GM23248 (cell line): ENCODE data around the gene CNTROB. TPM values are rescaled to one million over a fixed set of nuclear protein-coding genes. Genes with fewer than 3 reads are reported as not detected.

Experiments
- DNase-seq: peaks from one replicate; pipeline ENCODE4 v3.0.0-alpha.2; 2015
- H2AFZ ChIP-seq: fragments of 200-600 bp; sonication (generic); 2 replicates; pipeline ENCODE4 v1.6.1; 2016; ENCODE audit warnings: antibody characterized with exemption
- H3F3A ChIP-seq: fragments of 200-600 bp; sonication (generic); 2 replicates; pipeline ENCODE4 v1.6.1; 2016; ENCODE audit warnings: mild to moderate bottlenecking, antibody characterized with exemption, mixed run types; ENCODE audit not compliant: insufficient read depth
- H3K27ac ChIP-seq: fragments of 200-600 bp; sonication (generic); 2 replicates; pipeline ENCODE4 v1.5.1; 2016; ENCODE audit warnings: mild to moderate bottlenecking
- H3K27me3 ChIP-seq: fragments of 200-600 bp; sonication (generic); replicated peaks from 2 replicates; pipeline ENCODE4 v1.6.1; 2016; ENCODE audit warnings: mild to moderate bottlenecking; ENCODE audit not compliant: insufficient read depth
- H3K36me3 ChIP-seq: fragments of 200-600 bp; sonication (generic); 2 replicates; pipeline ENCODE4 v1.6.1; 2016; ENCODE audit warnings: low read depth, mild to moderate bottlenecking
- H3K4me1 ChIP-seq: fragments of 200-600 bp; sonication (generic); 2 replicates; pipeline ENCODE4 v1.6.1; 2016; ENCODE audit warnings: mild to moderate bottlenecking; ENCODE audit not compliant: insufficient read depth
- H3K4me2 ChIP-seq: fragments of 200-600 bp; sonication (generic); one replicate; pipeline ENCODE4 v1.6.1; 2016; ENCODE audit warnings: mild to moderate bottlenecking; ENCODE audit not compliant: unreplicated experiment
- H3K4me3 ChIP-seq: fragments of 200-600 bp; sonication (generic); 2 replicates; pipeline ENCODE4 v1.5.1; 2016; ENCODE audit warnings: mild to moderate bottlenecking
- H3K79me2 ChIP-seq: fragments of 200-600 bp; sonication (generic); 2 replicates; pipeline ENCODE4 v1.6.1; 2016; ENCODE audit warnings: mild to moderate bottlenecking; ENCODE audit not compliant: insufficient read depth
- H3K9ac ChIP-seq: fragments of 200-600 bp; sonication (generic); 2 replicates; pipeline ENCODE4 v1.6.1; 2016; ENCODE audit warnings: mild to moderate bottlenecking
- H3K9me2 ChIP-seq: fragments of 200-600 bp; sonication (generic); 2 replicates; pipeline ENCODE4 v1.6.1; 2016; ENCODE audit warnings: mixed run types, mild to moderate bottlenecking, moderate library complexity; ENCODE audit not compliant: insufficient read depth
- H3K9me3 ChIP-seq: fragments of 200-600 bp; sonication (generic); one replicate; pipeline ENCODE4 v1.6.1; 2017; ENCODE audit warnings: low read depth
- H4K20me1 ChIP-seq: fragments of 200-600 bp; sonication (generic); 2 replicates; pipeline ENCODE4 v1.6.0; 2016; ENCODE audit not compliant: insufficient read depth
- EZH2 ChIP-seq: fragments of 200-600 bp; sonication (generic); IDR thresholded peaks from 2 replicates; pipeline ENCODE4 v1.6.1; 2018; ENCODE audit warnings: antibody characterized with exemption, mild to moderate bottlenecking; ENCODE audit not compliant: insufficient read depth, poor library complexity, severe bottlenecking
- EZH2phosphoT487 ChIP-seq: fragments of 200-600 bp; sonication (generic); IDR thresholded peaks from 2 replicates; pipeline ENCODE4 v1.6.1; 2018; ENCODE audit warnings: antibody characterized with exemption, moderate library complexity, mild to moderate bottlenecking, low read depth; ENCODE audit not compliant: insufficient read depth
- WGBS, 2 experiments: methylation state at CpG; one replicate each; pipeline ENCODE4 v1.1.6; 2015 to 2017; ENCODE audit warnings: low lambda C conversion rate in 2 of 2, low coverage in 1 of 2; ENCODE audit errors: missing lambda C conversion rate in 2 of 2; 5-methylcytosine and 5-hydroxymethylcytosine counted together
- in situ Hi-C: fragments of 300-500 bp; cut with MboI; formaldehyde crosslinking; loops from 2 replicates; pipeline ENCODE4 v1.15.0; 2020
- polyA plus RNA-seq: library from polyadenylated mRNA; unstranded; fragments of >200 nt; fragmentation: Nextera tagmentation; extraction: Ambion mirVana; gene quantifications from 2 replicates; pipeline ENCODE4 v1.2.1, GENCODE V29; 2016
- total RNA-seq: library from RNA; depleted of rRNA; stranded (reverse); fragments of >200 nt; shearing (Covaris generic); gene quantifications from 2 replicates; pipeline ENCODE4 v1.2.3, GENCODE V29; 2014

The CNTROB gene
- total and polyA plus RNA-seq, 2 experiments from 2014 or later = 17.9 to 21.2 TPM

- no peaks in the 10 kb centered on the region for H3K4me1 ChIP-seq
- H3K9ac ChIP-seq = no peak overlapping the region
- H3K9me2 ChIP-seq = no peaks in the 10 kb centered on the region
- no peaks in the 10 kb centered on the region for H3K9me3 ChIP-seq
- H3K27me3 ChIP-seq = no peaks in the 10 kb centered on the region
- no peaks in the 10 kb centered on the region for H3K79me2 ChIP-seq
- no peak overlapping the region for H2AFZ ChIP-seq
- H3K36me3 ChIP-seq = peaks cover 39% of the 10 kb centered on the region
- no peak overlapping the region for H3K4me2 ChIP-seq
- 0 out of 2 replicates have a peak, but pooled peaks cover 6% of the 10 kb centered on the region for H3F3A ChIP-seq
- H3K4me3 ChIP-seq = no peak overlapping the region
- H3K27ac ChIP-seq = no peak overlapping the region
- in situ Hi-C loops = no loop called here
- no peaks in the 10 kb centered on the region for H4K20me1 ChIP-seq
- TF ChIP-seq EZH2phosphoT487 (no peak), EZH2 (no peak)
- no peak for DNase-seq
- 84 to 98% methylated on average over 6 to 7 of the region's 7 CpGs for WGBS, 2 experiments
Measured at GRCh38 chr17:7945651-7946050, 13.6 kb downstream of the CNTROB start.

- 72 to 77% methylated on average over 5 of the region's 5 CpGs for WGBS, 2 experiments
- no peaks in the 10 kb centered on the region for H4K20me1 ChIP-seq
Measured at GRCh38 chr17:7946441-7946840, 14.4 kb downstream of the CNTROB start.

GRCh38 chr17:7947651-7948050 is 15.6 kb downstream of the CNTROB start:
- 76 to 79% methylated on average over 5 of the region's 5 CpGs for WGBS, 2 experiments
- Histone ChIP-seq H3K9ac (no peak overlapping the region), H3K4me3 (no peak overlapping the region), H3K36me3 (peaks cover 34% of the 10 kb centered on the region; the same call in 1 of the 2 replicates), H3K4me1 (no peaks in the 10 kb centered on the region), H4K20me1 (no peaks in the 10 kb centered on the region), H3K27me3 (no peaks in the 10 kb centered on the region), H3K27ac (no peak overlapping the region), H2AFZ (no peak overlapping the region), H3K4me2 (no peak overlapping the region), H3F3A (0 out of 2 replicates have a peak, but pooled peaks cover 6% of the 10 kb centered on the region), H3K9me3 (no peaks in the 10 kb centered on the region), H3K9me2 (no peaks in the 10 kb centered on the region), H3K79me2 (no peaks in the 10 kb centered on the region)
- DNase-seq = peak; percentile 40
- in situ Hi-C loops = no loop called here
- TF ChIP-seq EZH2 (no peak), EZH2phosphoT487 (no peak)

More at GRCh38 chr17:7946441-7946840, 14.4 kb downstream of the CNTROB start:
- H3K4me3 ChIP-seq = no peak overlapping the region
- H3K27ac ChIP-seq = no peak overlapping the region
- peaks cover 34% of the 10 kb centered on the region; the same call in 1 of the 2 replicates for H3K36me3 ChIP-seq
- no peaks in the 10 kb centered on the region for H3K79me2 ChIP-seq
- TF ChIP-seq EZH2phosphoT487 (no peak), EZH2 (no peak)
- H3K9ac ChIP-seq = no peak overlapping the region
- 0 out of 2 replicates have a peak, but pooled peaks cover 6% of the 10 kb centered on the region for H3F3A ChIP-seq
- no peak for DNase-seq
- in situ Hi-C loops = no loop called here
- H3K4me2 ChIP-seq = no peak overlapping the region
- no peaks in the 10 kb centered on the region for H3K9me2 ChIP-seq
- H3K4me1 ChIP-seq = no peaks in the 10 kb centered on the region
- H2AFZ ChIP-seq = no peak overlapping the region
- H3K27me3 ChIP-seq = no peaks in the 10 kb centered on the region
- no peaks in the 10 kb centered on the region for H3K9me3 ChIP-seq

- 0 out of 2 replicates have a peak, but pooled peaks cover 6% of the 10 kb centered on the region for H3F3A ChIP-seq
- no peak overlapping the region for H3K9ac ChIP-seq
- no peaks in the 10 kb centered on the region for H3K9me3 ChIP-seq
- no peaks in the 10 kb centered on the region for H3K79me2 ChIP-seq
- H3K4me1 ChIP-seq = no peaks in the 10 kb centered on the region
- TF ChIP-seq EZH2phosphoT487 = no peak
- no peak for TF ChIP-seq EZH2
- H3K4me2 ChIP-seq = no peak overlapping the region
- no peak overlapping the region for H2AFZ ChIP-seq
- H3K36me3 ChIP-seq = peaks cover 22% of the 10 kb centered on the region; the same call in 1 of the 2 replicates
- H3K27ac ChIP-seq = no peak overlapping the region
- DNase-seq = no peak
- in situ Hi-C loops = no loop called here
- WGBS, 2 experiments = 65 to 68% methylated on average over 3 of the region's 3 CpGs
- H4K20me1 ChIP-seq = no peaks in the 10 kb centered on the region
- no peaks in the 10 kb centered on the region for H3K27me3 ChIP-seq
- H3K9me2 ChIP-seq = no peaks in the 10 kb centered on the region
- H3K4me3 ChIP-seq = no peak overlapping the region
Measured at GRCh38 chr17:7950578-7950977, 18.6 kb downstream of the CNTROB start.
